Measurements from ENCODE around the gene NPAS2. TPM values are rescaled to one million over a fixed set of nuclear protein-coding genes. Genes with fewer than 3 reads are reported as not detected.

Gene NPAS2
- polyA plus RNA-seq, 1 donor from 2014 or later = 1.7 TPM

DNA sequence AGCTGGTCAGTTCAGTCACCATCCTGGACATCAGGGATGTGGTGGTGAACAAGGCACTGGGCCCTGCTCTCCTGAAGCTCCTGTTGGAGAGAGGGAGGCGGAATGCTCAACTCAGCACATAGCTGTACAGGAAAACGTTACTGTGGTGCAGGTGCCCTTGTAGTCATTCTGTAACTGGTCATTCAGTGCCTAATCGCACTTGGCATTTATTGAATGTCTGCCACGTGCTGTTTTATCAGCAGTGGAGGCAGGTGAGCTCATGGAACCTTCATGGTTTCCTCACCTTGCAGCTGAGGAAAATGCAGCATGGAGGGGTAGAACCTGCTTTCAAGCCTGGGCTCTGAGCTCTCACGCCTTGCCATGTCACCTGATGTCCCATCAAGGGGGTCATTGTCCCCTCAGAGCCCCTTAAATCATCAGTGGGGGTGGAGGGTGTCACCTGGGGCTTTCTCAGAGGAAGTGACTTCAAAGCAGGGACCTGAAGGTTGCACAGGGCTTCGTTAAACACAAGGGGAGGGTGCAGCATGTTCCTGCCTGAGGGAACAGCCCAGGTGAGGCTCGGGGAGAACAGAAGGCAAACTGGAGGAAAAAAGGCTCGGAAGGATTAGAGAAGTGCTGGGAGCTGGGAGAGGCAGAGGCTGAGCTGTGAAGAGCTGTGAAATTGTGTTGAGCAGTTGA is 126.1 kb downstream of the NPAS2 start:
- H3K27me3 Mint-ChIP-seq = peaks cover 13% of the 10 kb centered on the region
- H3K4me1 Mint-ChIP-seq = peaks cover 0 to 8% (median 4%) of the 10 kb centered on the region in 3 donors
- H3K9me3 Mint-ChIP-seq = peaks cover 0 to 4% (median 0%) of the 10 kb centered on the region in 3 donors
- H3K36me3 Mint-ChIP-seq = no peaks in the 10 kb centered on the region
- H3K4me3 Mint-ChIP-seq = no peak overlapping the region
- H3K27ac Mint-ChIP-seq = no peak overlapping the region

DNA sequence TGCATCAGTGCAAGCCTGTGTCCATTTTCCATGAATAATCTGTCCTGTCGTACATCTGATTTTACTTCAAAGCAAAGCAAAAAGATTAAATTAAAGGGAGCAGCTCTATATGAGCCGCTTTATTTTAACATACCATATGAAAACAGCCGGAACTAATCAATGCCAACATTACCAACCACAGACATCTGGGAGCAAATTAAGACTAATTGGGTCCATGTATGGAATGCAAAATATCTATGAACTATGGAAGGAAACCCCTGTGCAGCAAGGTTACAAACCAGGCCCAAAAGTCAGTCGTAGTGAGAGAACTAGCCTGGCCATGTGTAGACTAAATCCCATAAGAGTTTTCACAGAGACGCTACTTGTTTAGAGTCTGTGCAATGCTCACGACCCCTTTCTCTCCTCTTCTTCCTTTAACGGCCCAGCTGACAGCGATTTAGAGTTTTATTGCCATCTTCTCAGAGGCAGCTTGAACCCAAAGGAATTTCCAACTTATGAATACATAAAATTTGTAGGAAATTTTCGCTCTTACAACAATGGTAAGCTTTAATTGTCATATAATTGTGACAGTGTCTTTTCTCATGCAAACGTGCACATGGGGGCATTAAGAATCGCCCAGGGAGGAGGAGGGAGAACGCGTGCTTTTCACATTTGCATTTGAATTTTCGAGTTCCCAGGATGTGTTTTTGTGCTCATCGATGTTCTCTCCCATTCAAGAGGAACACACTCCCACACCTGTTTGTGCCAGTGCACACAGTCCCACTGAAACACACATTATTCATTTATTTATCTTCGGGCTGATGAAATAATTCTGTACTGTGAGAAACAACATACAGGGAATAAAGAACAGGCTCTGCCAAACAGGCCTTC is 129.2 kb downstream of the NPAS2 start:
- Mint-ChIP-seq H3K9me3 (peaks cover 0 to 4% (median 0%) of the 10 kb centered on the region in 3 donors), H3K4me1 (peaks cover 0 to 2% (median 0%) of the 10 kb centered on the region in 3 donors), H3K27me3 (peaks cover 14% of the 10 kb centered on the region), H3K27ac (no peak overlapping the region), H3K4me3 (peak overlapping the region in 1 of 4 donors; percentile 21), H3K36me3 (no peaks in the 10 kb centered on the region)

DNA sequence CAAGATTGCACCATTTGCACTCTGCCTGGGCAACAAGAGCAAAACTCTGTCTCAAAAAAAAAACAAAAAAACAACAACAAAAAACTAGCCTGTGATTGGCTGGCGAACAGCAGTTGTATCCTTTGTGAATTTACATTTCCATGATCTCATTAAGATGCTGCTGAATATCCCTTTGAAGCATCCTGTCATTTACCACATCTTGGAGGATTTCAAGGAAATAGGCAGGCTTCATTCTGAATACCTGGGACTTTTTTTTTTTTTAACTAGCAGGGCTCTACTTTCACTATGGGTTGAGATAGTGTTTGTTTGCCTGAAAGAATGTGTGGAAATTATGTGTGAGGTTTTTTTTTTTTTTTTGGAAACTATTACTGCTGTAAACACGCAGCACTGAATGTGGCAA is 132.6 kb downstream of the NPAS2 start:
- peaks cover 0 to 2% (median 0%) of the 10 kb centered on the region in 3 donors for H3K9me3 Mint-ChIP-seq
- H3K4me1 Mint-ChIP-seq = no peaks in the 10 kb centered on the region
- no peak overlapping the region for H3K4me3 Mint-ChIP-seq
- no peaks in the 10 kb centered on the region for H3K36me3 Mint-ChIP-seq
- H3K27me3 Mint-ChIP-seq = peaks cover 5% of the 10 kb centered on the region
- H3K27ac Mint-ChIP-seq = no peak overlapping the region

DNA sequence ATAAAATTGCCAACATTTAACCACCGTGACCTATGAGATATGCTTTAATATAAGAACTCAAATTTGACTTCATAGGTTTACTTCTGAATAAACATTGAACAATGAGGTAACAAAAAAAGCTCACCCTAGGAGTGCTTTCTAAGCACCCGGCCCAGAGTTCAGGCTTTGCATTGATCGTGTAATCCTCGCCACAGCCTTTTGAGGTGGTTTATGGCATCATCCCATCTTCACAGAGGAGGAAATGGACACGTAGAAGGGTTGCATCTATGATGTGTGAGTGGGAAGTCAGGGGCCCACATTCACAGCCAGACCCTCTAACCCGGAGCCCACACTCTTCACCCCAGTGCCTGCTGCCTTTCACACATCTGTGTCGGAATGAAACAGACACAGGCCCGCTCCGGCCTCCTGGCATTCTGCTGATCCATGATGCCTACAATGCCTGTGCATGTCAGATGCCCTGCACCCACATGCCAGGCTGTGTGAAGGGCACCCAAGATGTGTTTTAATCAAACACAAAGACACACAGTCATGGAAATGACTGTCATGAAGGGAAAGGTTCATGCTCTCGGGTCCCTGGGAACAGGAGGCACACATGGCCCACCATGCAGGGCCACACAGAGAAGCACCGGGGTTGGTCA is 133.6 kb downstream of the NPAS2 start:
- Mint-ChIP-seq H3K27me3 (peaks cover 3% of the 10 kb centered on the region), H3K9me3 (peaks cover 0 to 2% (median 0%) of the 10 kb centered on the region in 3 donors), H3K4me1 (no peaks in the 10 kb centered on the region), H3K27ac (peak overlapping the region in 1 of 3 donors; percentile 33), H3K4me3 (no peak overlapping the region), H3K36me3 (no peaks in the 10 kb centered on the region)

DNA sequence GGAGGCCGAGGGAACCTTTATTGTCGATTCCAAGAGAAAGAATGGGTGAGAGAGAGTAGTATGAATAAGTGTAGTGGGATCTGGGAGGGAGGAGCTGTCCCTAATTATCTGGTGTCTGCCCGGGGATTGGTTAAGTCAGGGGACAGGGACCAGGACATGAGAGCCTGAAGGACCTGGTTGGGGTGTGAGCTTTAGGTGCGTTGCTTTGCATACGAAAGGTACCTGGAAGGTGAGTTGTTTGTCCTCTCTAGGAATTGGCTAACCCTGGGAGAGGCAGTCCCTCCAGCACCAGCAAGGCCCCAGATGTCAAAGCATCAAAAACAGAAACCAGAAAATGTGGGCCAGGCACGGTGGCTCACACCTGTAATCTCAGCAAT is 134.1 kb downstream of the NPAS2 start:
- Mint-ChIP-seq H3K27me3 (peaks cover 3% of the 10 kb centered on the region), H3K4me3 (no peak overlapping the region), H3K4me1 (no peaks in the 10 kb centered on the region), H3K9me3 (peaks cover 0 to 2% (median 0%) of the 10 kb centered on the region in 3 donors), H3K36me3 (no peaks in the 10 kb centered on the region), H3K27ac (peak overlapping the region in 1 of 3 donors; percentile 33)

DNA sequence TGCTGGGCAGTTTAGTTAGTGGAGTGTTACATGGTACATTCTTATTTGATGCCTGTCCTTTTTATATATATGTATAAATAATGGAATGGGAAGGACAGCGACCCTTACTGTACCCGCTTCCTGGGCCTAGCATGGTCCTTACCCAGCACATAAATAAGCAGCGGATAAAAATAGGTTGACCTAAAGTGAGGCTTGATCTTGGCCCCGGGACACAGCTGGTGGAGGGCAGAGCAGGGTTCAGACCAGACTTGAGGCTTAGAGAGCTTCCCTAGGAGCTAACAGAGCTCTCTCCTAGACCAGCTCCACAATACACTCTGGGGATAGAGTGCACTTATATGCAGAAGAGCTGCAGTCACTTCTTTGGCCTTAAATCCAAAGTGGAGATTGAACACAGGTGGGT is 135.3 kb downstream of the NPAS2 start:
- Mint-ChIP-seq H3K27me3 (peaks cover 3% of the 10 kb centered on the region), H3K27ac (no peak overlapping the region), H3K36me3 (no peaks in the 10 kb centered on the region), H3K4me1 (peaks cover 0 to 3% (median 0%) of the 10 kb centered on the region in 3 donors), H3K9me3 (peaks cover 0 to 2% (median 0%) of the 10 kb centered on the region in 3 donors), H3K4me3 (no peak overlapping the region)

DNA sequence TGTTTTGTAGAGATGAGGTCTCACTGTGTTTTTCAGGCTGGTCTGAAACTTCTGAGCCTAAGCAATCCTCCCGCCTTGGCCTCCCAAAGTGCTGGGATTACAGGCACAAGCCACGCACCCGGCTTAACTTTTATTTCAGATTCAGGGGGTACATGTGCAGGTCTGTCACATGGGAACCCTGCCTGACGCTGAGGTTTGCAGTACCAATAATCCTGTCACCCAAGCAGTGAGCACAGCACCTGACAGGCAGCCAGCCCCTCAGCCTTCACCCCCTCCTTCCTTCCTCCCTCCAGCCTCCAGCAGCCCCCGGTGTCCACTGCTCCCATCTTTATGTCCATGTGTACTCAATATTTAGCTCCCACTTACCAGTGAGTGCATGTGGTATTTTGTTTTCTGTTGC is 136.1 kb downstream of the NPAS2 start:
- peaks cover 0 to 3% (median 0%) of the 10 kb centered on the region in 3 donors for H3K4me1 Mint-ChIP-seq
- peak overlapping the region in 1 of 4 donors; percentile 71 for H3K4me3 Mint-ChIP-seq
- peaks cover 0 to 2% (median 0%) of the 10 kb centered on the region in 3 donors for H3K9me3 Mint-ChIP-seq
- H3K27ac Mint-ChIP-seq = no peak overlapping the region
- H3K36me3 Mint-ChIP-seq = no peaks in the 10 kb centered on the region
- peaks cover 3% of the 10 kb centered on the region for H3K27me3 Mint-ChIP-seq

DNA sequence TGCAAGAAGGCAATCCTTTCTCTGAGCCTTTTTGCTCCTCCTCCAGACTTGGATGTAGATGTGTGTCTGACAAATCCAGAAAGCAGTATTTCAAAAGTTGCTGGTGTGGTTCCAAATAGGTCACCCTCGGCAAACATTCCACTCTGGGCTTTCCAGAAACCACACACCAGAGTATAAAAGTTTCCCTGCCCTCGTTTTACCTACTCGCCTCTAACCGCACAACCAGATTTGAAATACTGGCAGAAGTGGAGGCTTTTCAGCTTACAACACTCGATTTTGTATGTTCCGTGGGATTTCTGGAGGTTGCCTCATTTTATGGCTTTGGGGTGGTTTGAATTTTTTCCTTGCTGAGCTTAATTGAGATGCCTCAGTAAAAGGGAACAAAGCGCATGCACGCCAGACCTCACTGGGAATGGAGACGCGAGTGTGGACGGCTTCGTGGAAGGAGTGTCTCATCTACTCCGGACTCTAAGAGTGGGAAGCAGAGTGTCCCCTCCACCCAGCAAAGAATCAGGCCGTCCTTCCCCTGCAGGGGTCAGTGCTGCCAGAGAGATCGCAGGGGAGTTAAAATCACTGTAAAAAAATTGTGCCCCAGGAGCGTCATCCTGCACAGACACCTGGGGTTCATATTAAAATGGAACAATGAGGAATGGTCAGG is 138.2 kb downstream of the NPAS2 start:
- Mint-ChIP-seq H3K27me3 (no peaks in the 10 kb centered on the region), H3K27ac (no peak overlapping the region), H3K9me3 (peaks cover 0 to 2% (median 0%) of the 10 kb centered on the region in 3 donors), H3K4me3 (peak overlapping the region in 1 of 4 donors; percentile 49), H3K36me3 (no peaks in the 10 kb centered on the region), H3K4me1 (peaks cover 0 to 3% (median 0%) of the 10 kb centered on the region in 3 donors)

DNA sequence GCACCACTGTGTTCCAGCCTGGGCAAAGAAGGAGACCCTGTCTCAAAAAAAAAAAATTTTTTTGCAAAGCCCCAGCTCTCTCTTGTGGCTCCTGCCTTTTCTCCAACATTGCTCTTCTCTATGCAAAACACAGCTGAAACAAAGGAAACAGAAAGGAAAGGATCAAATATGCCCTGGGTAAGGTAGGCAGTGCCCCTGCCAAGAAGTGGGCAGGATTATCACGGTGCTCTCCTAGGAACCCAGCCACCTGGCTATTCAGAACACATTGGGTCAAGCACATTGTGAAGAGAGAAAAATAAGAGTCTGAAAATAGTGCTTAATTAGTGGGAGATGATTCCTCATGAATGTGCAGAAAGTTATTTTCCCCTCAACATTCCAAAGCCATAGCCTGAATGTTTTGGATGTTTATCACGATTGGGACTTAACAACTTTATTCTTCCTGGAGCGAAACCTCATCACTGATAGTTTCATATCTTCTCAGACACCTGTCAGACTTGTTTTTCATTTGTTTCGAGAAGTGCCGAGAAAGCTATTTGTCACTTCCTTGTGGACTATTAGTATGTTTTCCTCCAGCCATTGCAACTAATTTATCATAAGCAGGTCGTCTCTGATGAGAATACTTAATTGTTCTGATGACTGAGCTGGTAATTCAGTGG is 139.4 kb downstream of the NPAS2 start:
- Mint-ChIP-seq H3K9me3 (peaks cover 0 to 2% (median 0%) of the 10 kb centered on the region in 3 donors), H3K36me3 (no peaks in the 10 kb centered on the region), H3K27me3 (no peaks in the 10 kb centered on the region), H3K4me1 (peaks cover 0 to 3% (median 0%) of the 10 kb centered on the region in 3 donors), H3K4me3 (no peak overlapping the region), H3K27ac (no peak overlapping the region)

DNA sequence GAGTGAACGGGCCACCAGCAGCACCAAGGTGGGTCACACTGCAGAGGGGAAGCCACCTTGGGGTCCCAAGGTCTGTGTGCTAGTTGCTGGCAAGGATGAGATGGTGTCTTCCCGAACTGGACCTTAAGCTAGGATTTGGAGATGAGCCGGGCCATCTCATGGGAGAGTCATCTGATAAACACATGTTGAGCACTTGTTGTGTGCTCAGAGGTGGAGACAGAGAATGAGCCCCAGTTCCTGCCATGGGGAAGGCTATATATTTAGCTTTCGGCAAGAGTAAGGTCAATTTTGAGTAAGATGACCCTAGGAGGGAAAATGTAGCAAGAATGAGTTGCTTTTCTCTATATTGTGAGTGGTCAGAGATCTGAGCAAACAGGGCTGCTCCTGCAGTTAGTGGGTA is 140.7 kb downstream of the NPAS2 start:
- Mint-ChIP-seq H3K27ac (no peak overlapping the region), H3K9me3 (peaks cover 0 to 2% (median 0%) of the 10 kb centered on the region in 3 donors), H3K4me3 (no peak overlapping the region), H3K4me1 (peaks cover 0 to 3% (median 0%) of the 10 kb centered on the region in 3 donors), H3K36me3 (no peaks in the 10 kb centered on the region), H3K27me3 (no peaks in the 10 kb centered on the region)

DNA sequence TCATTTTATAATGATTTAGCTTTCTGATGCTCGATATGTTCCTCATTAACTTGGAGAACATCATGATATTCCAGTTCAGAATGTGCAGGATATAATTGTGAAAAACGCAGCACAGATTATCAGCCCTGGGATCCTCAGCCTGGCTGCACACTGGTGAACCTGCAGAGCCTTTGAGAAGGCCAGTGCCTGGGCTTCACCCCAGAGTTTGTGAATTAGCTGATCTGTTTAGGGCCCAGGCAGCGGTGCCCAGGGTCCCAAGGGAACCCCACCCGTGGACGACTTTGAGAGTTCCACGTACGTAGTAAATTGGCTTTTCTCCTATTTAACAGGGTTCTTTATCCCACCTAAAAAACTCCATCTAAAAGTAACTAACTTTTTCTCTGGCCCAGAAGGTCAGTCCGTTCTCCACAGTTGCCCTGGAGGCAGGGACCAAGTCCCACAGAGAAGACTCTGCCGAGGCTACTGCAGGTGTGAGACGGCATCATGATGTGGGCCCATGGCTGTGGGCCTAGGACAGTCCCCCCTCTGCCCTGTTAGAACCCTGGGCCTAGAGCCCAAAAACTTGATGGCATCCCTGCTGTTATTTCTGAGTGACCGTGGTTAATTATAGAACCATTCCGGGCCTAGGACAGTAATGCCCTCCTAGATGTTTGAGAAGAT is 142.6 kb downstream of the NPAS2 start:
- Mint-ChIP-seq H3K36me3 (no peaks in the 10 kb centered on the region), H3K4me1 (peaks cover 0 to 3% (median 0%) of the 10 kb centered on the region in 3 donors), H3K9me3 (no peaks in the 10 kb centered on the region), H3K27ac (no peak overlapping the region), H3K27me3 (no peaks in the 10 kb centered on the region), H3K4me3 (no peak overlapping the region)

DNA sequence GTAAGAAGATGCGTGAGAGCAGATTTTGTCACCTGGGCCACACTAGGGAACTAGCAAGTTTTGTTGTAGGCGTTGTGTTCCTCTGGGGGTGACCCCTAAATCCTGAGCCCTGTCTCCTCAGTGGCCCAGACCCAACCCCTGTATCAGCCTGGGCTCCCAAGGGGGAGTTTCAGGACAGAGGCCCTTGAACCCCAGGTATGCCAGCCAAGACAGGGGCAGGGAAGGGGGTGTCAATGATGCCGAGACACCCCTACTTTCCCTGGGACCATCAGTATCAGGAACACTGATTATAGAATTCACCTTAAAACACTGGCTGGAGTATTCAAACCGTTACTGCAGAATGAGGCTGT is 143.1 kb downstream of the NPAS2 start:
- Mint-ChIP-seq H3K4me1 (peaks cover 0 to 3% (median 0%) of the 10 kb centered on the region in 3 donors), H3K36me3 (no peaks in the 10 kb centered on the region), H3K4me3 (no peak overlapping the region), H3K27me3 (no peaks in the 10 kb centered on the region), H3K9me3 (no peaks in the 10 kb centered on the region), H3K27ac (no peak overlapping the region)

DNA sequence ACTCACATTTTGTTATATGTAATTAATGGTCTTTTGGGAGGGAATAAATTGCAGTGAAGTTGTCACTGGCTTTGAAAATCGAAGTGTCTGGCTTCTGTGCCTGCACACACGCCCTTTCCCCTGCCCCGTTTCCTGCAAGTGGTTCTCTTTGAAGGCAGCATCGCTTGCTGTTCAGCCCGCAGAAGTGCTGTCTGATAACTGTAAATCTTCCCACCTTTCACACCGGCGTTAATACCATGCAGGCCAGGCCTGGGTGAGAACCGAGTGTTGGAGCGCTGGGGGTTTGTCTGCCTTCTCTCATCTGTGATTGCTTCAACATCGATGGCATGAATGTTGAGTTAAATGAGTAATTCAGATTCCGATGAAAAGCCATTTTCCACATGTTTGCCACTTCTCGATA is 144.3 kb downstream of the NPAS2 start:
- no peak overlapping the region for H3K27ac Mint-ChIP-seq
- H3K4me3 Mint-ChIP-seq = no peak overlapping the region

DNA sequence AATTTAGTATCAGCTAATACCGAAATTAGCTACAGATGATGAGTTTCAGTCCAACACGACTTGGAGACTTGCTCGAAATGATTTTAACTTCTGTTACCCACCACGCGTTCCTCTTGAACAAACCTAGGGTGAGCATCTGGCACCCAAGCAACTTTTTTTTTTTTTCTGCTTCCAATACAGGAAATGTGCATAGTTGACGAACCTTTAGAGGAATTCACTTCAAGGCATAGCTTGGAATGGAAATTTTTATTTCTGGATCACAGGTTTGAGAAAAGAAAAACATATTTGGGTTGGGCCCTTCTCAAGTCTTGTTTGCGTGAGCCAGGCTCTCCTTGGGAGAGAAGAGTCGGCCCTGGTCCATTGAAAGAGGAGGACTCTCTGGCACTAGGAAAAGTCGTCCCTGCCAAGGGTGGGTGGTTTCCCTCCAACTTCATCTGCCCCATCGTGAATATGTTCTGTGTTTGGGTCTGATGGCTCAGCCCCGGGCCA is 144.8 kb downstream of the NPAS2 start:
- Mint-ChIP-seq H3K36me3 (no peaks in the 10 kb centered on the region), H3K4me3 (no peak overlapping the region), H3K9me3 (no peaks in the 10 kb centered on the region), H3K27ac (no peak overlapping the region), H3K4me1 (no peaks in the 10 kb centered on the region), H3K27me3 (peaks cover 6% of the 10 kb centered on the region)

More for the DNA sequence above, 144.3 kb downstream of the NPAS2 start:
- peaks cover 1% of the 10 kb centered on the region for H3K27me3 Mint-ChIP-seq
- H3K9me3 Mint-ChIP-seq = no peaks in the 10 kb centered on the region
- peaks cover 0 to 3% (median 0%) of the 10 kb centered on the region in 3 donors for H3K4me1 Mint-ChIP-seq
- no peaks in the 10 kb centered on the region for H3K36me3 Mint-ChIP-seq
